Vagina (tissue), 2 donors: ENCODE results near the gene GRAMD1B.

Experiments
- CTCF ChIP-seq, 3 experiments: fragments of 450-650 bp in 2 of 3; fragments of 200-600 bp in 1 of 3; sonication (generic) in 1 of 3; IDR thresholded peaks; one replicate each; pipeline ENCODE4 v1.5.1; 2017 to 2019; ENCODE audit warnings: antibody characterized with exemption in 3 of 3, mild to moderate bottlenecking in 2 of 3, moderate library complexity in 2 of 3
- POLR2A ChIP-seq, 2 donors: fragments of 450-650 bp; IDR thresholded peaks; one replicate each; pipeline ENCODE4 v1.6.1; 2017; ENCODE audit warnings: antibody characterized with exemption in 2 of 2, mild to moderate bottlenecking in 2 of 2, moderate library complexity in 2 of 2
- POLR2AphosphoS5 ChIP-seq, 2 donors: sonication (generic); formaldehyde crosslinking; IDR thresholded peaks; one replicate each; pipeline ENCODE4 v1.9.0; 2017; ENCODE audit warnings: antibody characterized with exemption in 2 of 2, mild to moderate bottlenecking in 2 of 2, low read depth in 1 of 2; ENCODE audit not compliant: insufficient read depth in 1 of 2

GRCh38 chr11:123521001-123521400, 90.9 kb downstream of the GRAMD1B start:
- no peak for TF ChIP-seq POLR2A (IDR thresholded peaks at IDR 0.05)
- no peak for TF ChIP-seq CTCF (IDR thresholded peaks at IDR 0.05)
- TF ChIP-seq POLR2AphosphoS5 (IDR thresholded peaks at IDR 0.05; ENCODE audit: insufficient read depth in 1 of 2, low read depth in 1 of 2): no peak
